ENCODE results near the gene SARNP.
A peak's percentile ranks its signal among the peaks of the same experiment; 100 is the strongest.
"Not testable (repeated sequence)": the region's sequence is repeated elsewhere in the genome, so short reads cannot be mapped to it uniquely, and the experiment has no call there.

Gene SARNP

GRCh38 chr12:55839345-55840140, 22.0 kb upstream of the SARNP start:
- no peak for FAIRE-seq

GRCh38 chr12:55838361-55838760, 20.8 kb upstream of the SARNP start:
- no peak for FAIRE-seq

- not testable (repeated sequence) for FAIRE-seq
These were observed 16.9 kb upstream of the SARNP start for GRCh38 chr12:55834400-55834799.

GRCh38 chr12:55833056-55833455, 15.5 kb upstream of the SARNP start:
- no peak for FAIRE-seq

GRCh38 chr12:55831447-55831815, 13.9 kb upstream of the SARNP start:
- FAIRE-seq: no peak

- no peak for FAIRE-seq
These were observed 13.3 kb upstream of the SARNP start for GRCh38 chr12:55830601-55831446.

- no peak for FAIRE-seq
These were observed 12.6 kb upstream of the SARNP start for GRCh38 chr12:55829967-55830600.

GRCh38 chr12:55828357-55828756, 10.8 kb upstream of the SARNP start:
- FAIRE-seq: no peak

GRCh38 chr12:55827806-55828205, 10.3 kb upstream of the SARNP start:
- FAIRE-seq: no peak

GRCh38 chr12:55824726-55825125, 7.2 kb upstream of the SARNP start:
- no peak for FAIRE-seq

- FAIRE-seq: no peak
These were observed 5.9 kb upstream of the SARNP start for GRCh38 chr12:55823419-55823818.

- no peak for FAIRE-seq
These were observed 4.7 kb upstream of the SARNP start for GRCh38 chr12:55822228-55822627.

GRCh38 chr12:55820679-55821078, 3.2 kb upstream of the SARNP start:
- FAIRE-seq: no peak

GRCh38 chr12:55818886-55819285, 1.4 kb upstream of the SARNP start:
- no peak for FAIRE-seq

GRCh38 chr12:55818140-55818728, 710 bp upstream of the SARNP start:
- no peak for FAIRE-seq

GRCh38 chr12:55816881-55817344, 611 bp downstream of the SARNP start:
- no peak for FAIRE-seq

GRCh38 chr12:55815473-55815872, 2.1 kb downstream of the SARNP start:
- FAIRE-seq: no peak

GRCh38 chr12:55814257-55814656, 3.3 kb downstream of the SARNP start:
- FAIRE-seq: no peak

- FAIRE-seq: no peak
These were observed 5.4 kb downstream of the SARNP start for GRCh38 chr12:55812088-55812487.

- FAIRE-seq: no peak
These were observed 8.2 kb downstream of the SARNP start for GRCh38 chr12:55809274-55809673.

- FAIRE-seq: no peak
These were observed 10.5 kb downstream of the SARNP start for GRCh38 chr12:55806982-55807381.

GRCh38 chr12:55797550-55797949, 20.0 kb downstream of the SARNP start:
- FAIRE-seq: no peak

- FAIRE-seq: peak; percentile 63
These were observed 20.5 kb downstream of the SARNP start for GRCh38 chr12:55797068-55797467.
